K562 (cell line): ENCODE data around the gene MOSPD3. TPM values are rescaled to one million over a fixed set of nuclear protein-coding genes. Genes with fewer than 3 reads are reported as not detected.
A peak's percentile ranks its signal among the peaks of the same experiment; 100 is the strongest.

Source experiments
- ESRRA ChIP-seq: fragments of 450-650 bp; IDR thresholded peaks from 2 replicates; pipeline ENCODE4 v1.6.1; 2014; ENCODE audit warnings: low read depth, mild to moderate bottlenecking, moderate library complexity, borderline replicate concordance
- RBFOX2 ChIP-seq: fragments of 200-400 bp; formaldehyde crosslinking; IDR thresholded peaks from 2 replicates; pipeline ENCODE4 v1.6.1; 2017; ENCODE audit warnings: low read depth, mild to moderate bottlenecking, low read length, moderate library complexity
- ZNF431 ChIP-seq: sonication (generic); formaldehyde crosslinking; IDR thresholded peaks from 2 replicates; pipeline ENCODE4 v1.8.0; 2022; ENCODE audit warnings: mild to moderate bottlenecking, missing genetic modification reagents
- polyA plus RNA-seq, 8 experiments: library from polyadenylated mRNA; depleted of rRNA in 4 of 8; stranded (reverse) in 5 of 8; unstranded in 3 of 8; fragments of >200 nt; fragmentation: Nextera tagmentation in 2 of 8; fragmentation: Illumina TruSeq in 1 of 8; extraction: Ambion mirVana in 2 of 8; extraction: Trizol in 1 of 8; gene quantifications; 2 replicates each; pipeline versions ENCODE4 v1.2.1 to v1.2.3, GENCODE V29; 2011 to 2014; ENCODE audit warnings: inconsistent platforms in 1 of 8, missing spikeins in 1 of 8
- total RNA-seq, 7 experiments: library from RNA; depleted of rRNA in 6 of 7; stranded (reverse); fragments of >200 nt in 6 of 7; fragmentation: Illumina TruSeq in 2 of 7; extraction: Trizol in 2 of 7; gene quantifications; 2 replicates each; pipeline versions ENCODE4 v1.2.1 to v1.2.3, GENCODE V29; 2011 to 2021; ENCODE audit warnings: low replicate concordance in 1 of 7
- TF ChIP-seq, protein P1 (sequence below): sonication (generic); formaldehyde crosslinking; IDR thresholded peaks from 2 replicates; pipeline ENCODE4 v1.8.1; 2023; ENCODE audit warnings: mild to moderate bottlenecking, missing genetic modification reagents
- TF ChIP-seq, protein P2 (sequence below): fragments of 450-650 bp; IDR thresholded peaks from 2 replicates; pipeline ENCODE4 v1.7.1; 2018; ENCODE audit warnings: mild to moderate bottlenecking, low read depth; ENCODE audit not compliant: partially characterized antibody
- TF ChIP-seq, protein P3 (sequence below): IDR thresholded peaks from 2 replicates; pipeline ENCODE4 v1.6.1; 2016; ENCODE audit warnings: missing genetic modification characterization, missing compliant biosample characterization

The MOSPD3 gene
- total and polyA plus RNA-seq, 9 of the 15 experiments (the other 6 are each of a cell fraction or from before 2014, with no cell fraction given) = 1.4 to 32.1 (median 7.3) TPM

GRCh38 chr7:100577103-100577502 is 35.2 kb upstream of the MOSPD3 start (continued):
- TF ChIP-seq, protein P1, sequence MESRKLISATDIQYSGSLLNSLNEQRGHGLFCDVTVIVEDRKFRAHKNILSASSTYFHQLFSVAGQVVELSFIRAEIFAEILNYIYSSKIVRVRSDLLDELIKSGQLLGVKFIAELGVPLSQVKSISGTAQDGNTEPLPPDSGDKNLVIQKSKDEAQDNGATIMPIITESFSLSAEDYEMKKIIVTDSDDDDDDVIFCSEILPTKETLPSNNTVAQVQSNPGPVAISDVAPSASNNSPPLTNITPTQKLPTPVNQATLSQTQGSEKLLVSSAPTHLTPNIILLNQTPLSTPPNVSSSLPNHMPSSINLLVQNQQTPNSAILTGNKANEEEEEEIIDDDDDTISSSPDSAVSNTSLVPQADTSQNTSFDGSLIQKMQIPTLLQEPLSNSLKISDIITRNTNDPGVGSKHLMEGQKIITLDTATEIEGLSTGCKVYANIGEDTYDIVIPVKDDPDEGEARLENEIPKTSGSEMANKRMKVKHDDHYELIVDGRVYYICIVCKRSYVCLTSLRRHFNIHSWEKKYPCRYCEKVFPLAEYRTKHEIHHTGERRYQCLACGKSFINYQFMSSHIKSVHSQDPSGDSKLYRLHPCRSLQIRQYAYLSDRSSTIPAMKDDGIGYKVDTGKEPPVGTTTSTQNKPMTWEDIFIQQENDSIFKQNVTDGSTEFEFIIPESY (CRISPR knock-in tag) = 0 out of 2 replicates have a peak, but pooled peaks have one; percentile 24
- peak; percentile 43; the same call in 1 of the 2 replicates for TF ChIP-seq RBFOX2
- TF ChIP-seq ESRRA = no peak
- TF ChIP-seq, protein P2, sequence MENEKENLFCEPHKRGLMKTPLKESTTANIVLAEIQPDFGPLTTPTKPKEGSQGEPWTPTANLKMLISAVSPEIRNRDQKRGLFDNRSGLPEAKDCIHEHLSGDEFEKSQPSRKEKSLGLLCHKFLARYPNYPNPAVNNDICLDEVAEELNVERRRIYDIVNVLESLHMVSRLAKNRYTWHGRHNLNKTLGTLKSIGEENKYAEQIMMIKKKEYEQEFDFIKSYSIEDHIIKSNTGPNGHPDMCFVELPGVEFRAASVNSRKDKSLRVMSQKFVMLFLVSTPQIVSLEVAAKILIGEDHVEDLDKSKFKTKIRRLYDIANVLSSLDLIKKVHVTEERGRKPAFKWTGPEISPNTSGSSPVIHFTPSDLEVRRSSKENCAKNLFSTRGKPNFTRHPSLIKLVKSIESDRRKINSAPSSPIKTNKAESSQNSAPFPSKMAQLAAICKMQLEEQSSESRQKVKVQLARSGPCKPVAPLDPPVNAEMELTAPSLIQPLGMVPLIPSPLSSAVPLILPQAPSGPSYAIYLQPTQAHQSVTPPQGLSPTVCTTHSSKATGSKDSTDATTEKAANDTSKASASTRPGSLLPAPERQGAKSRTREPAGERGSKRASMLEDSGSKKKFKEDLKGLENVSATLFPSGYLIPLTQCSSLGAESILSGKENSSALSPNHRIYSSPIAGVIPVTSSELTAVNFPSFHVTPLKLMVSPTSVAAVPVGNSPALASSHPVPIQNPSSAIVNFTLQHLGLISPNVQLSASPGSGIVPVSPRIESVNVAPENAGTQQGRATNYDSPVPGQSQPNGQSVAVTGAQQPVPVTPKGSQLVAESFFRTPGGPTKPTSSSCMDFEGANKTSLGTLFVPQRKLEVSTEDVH = no peak
- no peak for TF ChIP-seq ZNF431 (CRISPR knock-in tag)
- TF ChIP-seq, protein P3, sequence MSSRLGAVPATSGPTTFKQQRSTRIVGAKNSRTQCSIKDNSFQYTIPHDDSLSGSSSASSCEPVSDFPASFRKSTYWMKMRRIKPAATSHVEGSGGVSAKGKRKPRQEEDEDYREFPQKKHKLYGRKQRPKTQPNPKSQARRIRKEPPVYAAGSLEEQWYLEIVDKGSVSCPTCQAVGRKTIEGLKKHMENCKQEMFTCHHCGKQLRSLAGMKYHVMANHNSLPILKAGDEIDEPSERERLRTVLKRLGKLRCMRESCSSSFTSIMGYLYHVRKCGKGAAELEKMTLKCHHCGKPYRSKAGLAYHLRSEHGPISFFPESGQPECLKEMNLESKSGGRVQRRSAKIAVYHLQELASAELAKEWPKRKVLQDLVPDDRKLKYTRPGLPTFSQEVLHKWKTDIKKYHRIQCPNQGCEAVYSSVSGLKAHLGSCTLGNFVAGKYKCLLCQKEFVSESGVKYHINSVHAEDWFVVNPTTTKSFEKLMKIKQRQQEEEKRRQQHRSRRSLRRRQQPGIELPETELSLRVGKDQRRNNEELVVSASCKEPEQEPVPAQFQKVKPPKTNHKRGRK (tag) = no peak
